ENCODE data around the gene PIGH. TPM values are rescaled to one million over a fixed set of nuclear protein-coding genes. Genes with fewer than 3 reads are reported as not detected.

PIGH gene
- total RNA-seq, 4 donors from 2014 or later, result 18.9 to 41.9 (median 27.7) TPM

DNA sequence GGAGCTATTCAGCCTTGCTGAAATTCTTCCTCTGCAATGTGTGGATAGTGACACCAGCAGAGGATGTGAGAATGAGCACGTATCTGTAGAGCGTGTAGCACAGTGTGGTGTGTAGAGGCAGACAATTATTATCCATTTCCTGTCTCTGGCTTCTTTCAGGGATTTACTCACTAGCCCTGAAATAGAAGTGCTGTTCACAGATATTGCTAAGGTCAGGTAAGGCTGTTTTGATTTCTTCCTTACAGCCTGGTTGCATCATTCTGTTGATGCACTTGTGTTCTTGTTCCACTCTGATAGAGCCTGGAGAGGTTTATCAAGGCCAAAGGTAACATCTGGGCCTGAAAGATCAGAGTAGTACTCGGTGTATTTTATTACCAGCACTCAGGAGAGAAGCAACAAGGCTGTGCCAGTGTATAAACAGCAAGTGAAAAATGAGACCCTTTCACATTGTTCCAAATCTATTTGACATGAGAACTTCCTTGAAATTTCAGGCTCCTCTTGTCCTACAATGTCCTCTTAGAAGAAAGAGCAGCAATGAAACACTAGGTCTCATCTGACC lies 36.4 kb upstream of the PIGH start:
- intact Hi-C loops (cut with DNase I; ENCODE audit: low total_unique reads), result no loop called here
- H3K36me3 ChIP-seq, result no peaks in the 10 kb centered on the region
- in situ Hi-C loops (cut with MboI; ENCODE audit: low pct_ligation_motif_present in 1 of 4, low pct_unique_long_range_greater_than_20kb in 1 of 4, low sequenced_read_pairs in 3 of 4), result no loop called here
- no peak overlapping the region for H3K27ac ChIP-seq
- TF ChIP-seq, protein P1, sequence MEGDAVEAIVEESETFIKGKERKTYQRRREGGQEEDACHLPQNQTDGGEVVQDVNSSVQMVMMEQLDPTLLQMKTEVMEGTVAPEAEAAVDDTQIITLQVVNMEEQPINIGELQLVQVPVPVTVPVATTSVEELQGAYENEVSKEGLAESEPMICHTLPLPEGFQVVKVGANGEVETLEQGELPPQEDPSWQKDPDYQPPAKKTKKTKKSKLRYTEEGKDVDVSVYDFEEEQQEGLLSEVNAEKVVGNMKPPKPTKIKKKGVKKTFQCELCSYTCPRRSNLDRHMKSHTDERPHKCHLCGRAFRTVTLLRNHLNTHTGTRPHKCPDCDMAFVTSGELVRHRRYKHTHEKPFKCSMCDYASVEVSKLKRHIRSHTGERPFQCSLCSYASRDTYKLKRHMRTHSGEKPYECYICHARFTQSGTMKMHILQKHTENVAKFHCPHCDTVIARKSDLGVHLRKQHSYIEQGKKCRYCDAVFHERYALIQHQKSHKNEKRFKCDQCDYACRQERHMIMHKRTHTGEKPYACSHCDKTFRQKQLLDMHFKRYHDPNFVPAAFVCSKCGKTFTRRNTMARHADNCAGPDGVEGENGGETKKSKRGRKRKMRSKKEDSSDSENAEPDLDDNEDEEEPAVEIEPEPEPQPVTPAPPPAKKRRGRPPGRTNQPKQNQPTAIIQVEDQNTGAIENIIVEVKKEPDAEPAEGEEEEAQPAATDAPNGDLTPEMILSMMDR (IDR thresholded peaks at IDR 0.05), result no peak
- TF ChIP-seq POLR2A (IDR thresholded peaks at IDR 0.05) (no peak), POLR2AphosphoS5 (IDR thresholded peaks at IDR 0.05) (no peak), EP300 (IDR thresholded peaks at IDR 0.05; ENCODE audit: low read depth) (no peak)
- H3K9me3 ChIP-seq, result no peaks in the 10 kb centered on the region
- 0 to 64% methylated on average over 1 to 3 of the region's 3 CpGs for WGBS, 2 donors (ENCODE audit: low coverage in 1 of 2)
- peaks cover 0 to 2% (median 0%) of the 10 kb centered on the region in 4 donors for H3K4me1 ChIP-seq
- DNase-seq, result no peak
- H3K27me3 ChIP-seq, result no peaks in the 10 kb centered on the region
- H3K4me3 ChIP-seq, result no peak overlapping the region

DNA sequence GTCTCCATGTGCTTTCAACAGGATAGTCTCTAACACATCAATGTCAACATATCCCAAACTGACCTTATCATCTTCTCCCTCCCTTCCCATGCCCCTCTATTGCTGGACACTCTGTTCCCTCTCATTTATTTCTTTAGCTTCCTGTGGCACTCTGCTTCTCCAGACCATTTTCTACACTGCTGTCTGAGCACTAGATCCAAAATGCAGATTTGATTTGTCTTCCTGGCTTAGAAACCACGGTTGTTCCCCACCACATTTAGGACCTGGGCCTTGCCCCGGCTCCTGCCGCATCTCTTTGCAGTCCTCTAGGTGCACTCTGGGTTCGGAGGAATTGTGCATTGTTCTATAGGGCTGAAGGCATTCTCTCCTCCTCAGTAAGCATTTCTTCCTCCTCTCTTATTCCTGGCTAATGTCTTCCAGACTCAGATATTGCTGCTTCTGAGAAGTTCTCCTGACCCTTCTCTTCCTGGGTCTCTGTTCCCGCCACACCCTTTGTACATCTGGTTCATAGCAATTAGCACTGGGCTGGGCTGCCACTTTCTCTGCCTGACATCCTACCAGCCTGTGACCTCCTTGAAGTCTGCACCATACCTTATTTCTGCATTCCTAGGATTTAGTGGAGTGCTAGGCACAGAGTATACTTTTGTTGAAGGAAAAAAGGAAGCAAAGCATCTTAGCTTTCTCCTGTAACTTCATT lies 33.5 kb upstream of the PIGH start:
- in situ Hi-C loops (cut with MboI; ENCODE audit: low pct_ligation_motif_present in 1 of 4, low pct_unique_long_range_greater_than_20kb in 1 of 4, low sequenced_read_pairs in 3 of 4), result no loop called here
- no peaks in the 10 kb centered on the region for H3K27me3 ChIP-seq
- no peaks in the 10 kb centered on the region for H3K9me3 ChIP-seq
- WGBS, 2 donors (ENCODE audit: low coverage in 1 of 2), result 80 to 84% methylated on average over 5 of the region's 5 CpGs
- peaks cover 0 to 2% (median 0%) of the 10 kb centered on the region in 4 donors for H3K4me1 ChIP-seq
- H3K27ac ChIP-seq, result no peak overlapping the region
- peak; percentile 32 for DNase-seq
- intact Hi-C loops (cut with DNase I; ENCODE audit: low total_unique reads), result no loop called here
- H3K36me3 ChIP-seq, result no peaks in the 10 kb centered on the region
- TF ChIP-seq, protein P1 (IDR thresholded peaks at IDR 0.05), result no peak
- no peak for TF ChIP-seq POLR2A (IDR thresholded peaks at IDR 0.05)
- TF ChIP-seq EP300 (IDR thresholded peaks at IDR 0.05; ENCODE audit: low read depth), result no peak
- TF ChIP-seq POLR2AphosphoS5 (IDR thresholded peaks at IDR 0.05), result no peak
- no peak overlapping the region for H3K4me3 ChIP-seq

DNA sequence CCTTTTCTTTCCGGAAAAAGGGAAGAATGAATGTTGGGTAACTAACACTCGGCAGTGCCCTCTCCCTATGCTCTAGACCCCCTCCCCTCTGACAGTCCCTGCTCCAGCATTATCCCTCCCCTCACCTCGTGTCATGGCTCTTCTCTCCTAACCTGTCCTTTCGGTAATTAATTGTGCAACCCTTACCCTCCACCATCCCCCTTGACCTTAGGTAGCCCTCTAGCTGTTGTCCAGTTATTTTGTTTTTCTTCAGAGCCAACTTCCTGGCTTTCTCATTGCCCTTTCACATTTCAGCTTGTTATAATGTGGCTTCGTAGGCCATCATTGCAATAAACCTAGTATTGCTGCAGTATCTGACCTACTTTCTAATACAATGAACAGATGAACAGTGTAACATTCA lies 30.9 kb upstream of the PIGH start:
- H3K4me1 ChIP-seq, result peaks cover 0 to 2% (median 0%) of the 10 kb centered on the region in 4 donors
- WGBS, 2 donors (ENCODE audit: low coverage in 1 of 2), result 74 to 77% methylated on average over 3 to 5 of the region's 5 CpGs
- no peak overlapping the region for H3K4me3 ChIP-seq

DNA sequence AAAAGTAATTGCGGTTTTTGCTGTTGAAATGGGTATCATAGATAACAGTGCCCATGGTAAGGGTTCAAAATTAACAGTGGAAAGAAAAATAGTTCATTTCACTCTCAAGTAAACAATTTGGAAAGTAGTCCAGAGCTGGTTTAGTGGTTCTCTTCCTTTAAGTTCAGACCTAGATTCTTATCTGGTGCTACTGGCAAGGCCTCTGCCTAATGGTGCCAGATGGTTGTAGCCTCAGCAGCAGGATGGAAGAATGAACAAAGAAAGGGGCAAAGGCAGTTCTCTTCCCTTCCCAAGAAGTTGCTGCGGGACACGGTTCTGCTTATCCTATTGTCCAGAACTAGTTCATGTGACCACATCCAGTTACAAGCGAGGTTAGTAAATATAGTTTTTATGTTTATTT lies 30.1 kb upstream of the PIGH start:
- H3K9me3 ChIP-seq, result no peaks in the 10 kb centered on the region
- TF ChIP-seq, protein P1 (IDR thresholded peaks at IDR 0.05), result no peak
- TF ChIP-seq POLR2AphosphoS5 (IDR thresholded peaks at IDR 0.05) (no peak), POLR2A (IDR thresholded peaks at IDR 0.05) (no peak), EP300 (IDR thresholded peaks at IDR 0.05; ENCODE audit: low read depth) (no peak)
- no peaks in the 10 kb centered on the region for H3K27me3 ChIP-seq
- H3K4me1 ChIP-seq, result peaks cover 0 to 2% (median 0%) of the 10 kb centered on the region in 4 donors
- in situ Hi-C loops (cut with MboI; ENCODE audit: low pct_ligation_motif_present in 1 of 4, low pct_unique_long_range_greater_than_20kb in 1 of 4, low sequenced_read_pairs in 3 of 4) (no loop called here), intact Hi-C loops (cut with DNase I; ENCODE audit: low total_unique reads) (no loop called here)
- no peak overlapping the region for H3K27ac ChIP-seq
- DNase-seq, result no peak
- H3K36me3 ChIP-seq, result no peaks in the 10 kb centered on the region
- 97% methylated on average over 4 of the region's 4 CpGs for WGBS, 2 donors (ENCODE audit: low coverage in 1 of 2)
- no peak overlapping the region for H3K4me3 ChIP-seq

More for the DNA sequence above, 30.9 kb upstream of the PIGH start:
- no peaks in the 10 kb centered on the region for H3K9me3 ChIP-seq
- H3K27me3 ChIP-seq, result no peaks in the 10 kb centered on the region
- in situ Hi-C loops (cut with MboI; ENCODE audit: low pct_ligation_motif_present in 1 of 4, low pct_unique_long_range_greater_than_20kb in 1 of 4, low sequenced_read_pairs in 3 of 4), result no loop called here
- no peak for DNase-seq
- intact Hi-C loops (cut with DNase I; ENCODE audit: low total_unique reads), result no loop called here
- no peaks in the 10 kb centered on the region for H3K36me3 ChIP-seq
- TF ChIP-seq, protein P1 (IDR thresholded peaks at IDR 0.05), result no peak
- TF ChIP-seq EP300 (IDR thresholded peaks at IDR 0.05; ENCODE audit: low read depth) (no peak), POLR2AphosphoS5 (IDR thresholded peaks at IDR 0.05) (no peak), POLR2A (IDR thresholded peaks at IDR 0.05) (no peak)
- H3K27ac ChIP-seq, result no peak overlapping the region

Data from transverse colon (tissue), 4 donors.